HepG2 (cell line): ENCODE measurements around the gene KCND2. TPM values are rescaled to one million over a fixed set of nuclear protein-coding genes. Genes with fewer than 3 reads are reported as not detected.
"Not testable (repeated sequence)": the region's sequence is repeated elsewhere in the genome, so short reads cannot be mapped to it uniquely, and the experiment has no call there.

Experiments
- ATAC-seq: fragments of 200-7000 bp; cut with Tn5 transposase; 3 replicates; pipeline ENCODE4 v1.9.1; 2020; ENCODE audit warnings: mild to moderate bottlenecking, moderate library complexity
- BruUV-seq: library from RNA; stranded (reverse); fragments of 400-500 nt; replicated peaks from 2 replicates; lab custom pipeline; 2021; lab: Mats Ljungman, UMichigan
- CTCF ChIA-PET: fragments of 300-600 bp; formaldehyde crosslinking; extraction: SDS; loops from one replicate; lab custom pipeline; 2021; ENCODE audit warnings: low total read pairs, inconsistent platforms, low intra/inter-chr PET ratio; lab: Yijun Ruan, JAX
- POLR2A ChIA-PET: fragments of 350-600 bp; sonication (Branson Sonifier 250); formaldehyde crosslinking; loops from one replicate; lab custom pipeline; 2020; ENCODE audit warnings: antibody characterized with exemption, inconsistent platforms; lab: Yijun Ruan, JAX
- DNase-seq: peaks from one replicate; pipeline ENCODE4 v3.0.0-alpha.2; 2015; ENCODE audit warnings: low spot score
- FAIRE-seq: peaks from 3 replicates; lab custom pipeline; 2011; peaks lifted over from hg19 to GRCh38; lab: Jason Lieb, UNC
- H2AFZ ChIP-seq: one replicate; pipeline ENCODE4 v1.6.1; 2011; ENCODE audit warnings: low read length, inconsistent platforms
- H3K27ac ChIP-seq: fragments of 300-600 bp; 3 replicates; pipeline ENCODE4 v1.8.0; 2011; ENCODE audit warnings: mixed run types, mild to moderate bottlenecking, mixed read lengths, low read length, inconsistent platforms; ENCODE audit not compliant: insufficient read depth; ENCODE audit errors: extremely low read length
- H3K27me3 ChIP-seq, 2 experiments: fragments of 200-600 bp in 1 of 2; 2 replicates in 1 of 2; 3 replicates in 1 of 2; pipeline versions ENCODE4 v1.6.0 to v1.8.0; 2011; ENCODE audit warnings: low read length in 2 of 2, mild to moderate bottlenecking in 2 of 2, moderate library complexity in 2 of 2, inconsistent platforms in 1 of 2; ENCODE audit not compliant: insufficient read depth in 2 of 2, control insufficient read depth in 1 of 2
- H3K36me3 ChIP-seq, 2 experiments: fragments of 200-600 bp in 1 of 2; replicated peaks in 1 of 2; 2 replicates in 1 of 2; 3 replicates in 1 of 2; pipeline versions ENCODE4 v1.5.1 to v1.8.0; 2011; ENCODE audit warnings: low read length in 2 of 2, inconsistent platforms in 1 of 2; ENCODE audit not compliant: insufficient read depth in 2 of 2, control insufficient read depth in 1 of 2
- H3K4me1 ChIP-seq: 2 replicates; pipeline ENCODE4 v1.5.1; 2012; ENCODE audit warnings: low read length, inconsistent platforms; ENCODE audit not compliant: insufficient read depth
- H3K4me2 ChIP-seq: 2 replicates; pipeline ENCODE4 v1.6.0; 2011; ENCODE audit warnings: low read depth, low read length, inconsistent platforms
- H3K4me3 ChIP-seq, 3 experiments: fragments of 200-600 bp in 1 of 3; sonication (generic), shearing (Covaris generic) in 1 of 3; replicated peaks in 1 of 3; 2 replicates each; pipeline ENCODE4 v1.5.1; 2011 to 2016; ENCODE audit warnings: low read length in 3 of 3, inconsistent platforms in 2 of 3, low read depth in 2 of 3, mild to moderate bottlenecking in 2 of 3, control low read depth in 1 of 3, mixed read lengths in 1 of 3; ENCODE audit not compliant: insufficient read depth in 1 of 3
- H3K79me2 ChIP-seq: one replicate; pipeline ENCODE4 v1.6.1; 2011; ENCODE audit warnings: low read length, inconsistent platforms; ENCODE audit not compliant: insufficient read depth
- H3K9ac ChIP-seq: 2 replicates; pipeline ENCODE4 v1.6.0; 2011; ENCODE audit warnings: mild to moderate bottlenecking, low read depth, low read length, inconsistent platforms; ENCODE audit not compliant: insufficient read depth
- H3K9me3 ChIP-seq: 2 replicates; pipeline ENCODE4 v1.5.1; 2012; ENCODE audit warnings: mild to moderate bottlenecking, low read length
- H4K20me1 ChIP-seq: 2 replicates; pipeline ENCODE4 v1.6.0; 2011; ENCODE audit warnings: inconsistent platforms, mild to moderate bottlenecking, low read length, moderate library complexity; ENCODE audit not compliant: insufficient read depth
- E2F2 ChIP-seq: sonication (generic); formaldehyde crosslinking; IDR thresholded peaks from 2 replicates; pipeline ENCODE4 v1.4.0; 2020; ENCODE audit warnings: missing genetic modification reagents, borderline replicate concordance
- IRF2 ChIP-seq: IDR thresholded peaks from 2 replicates; pipeline ENCODE4 v1.6.1; 2018; ENCODE audit warnings: missing genetic modification reagents, missing compliant biosample characterization
- KDM5A ChIP-seq: fragments of 200-600 bp; sonication (generic); IDR thresholded peaks from 2 replicates; pipeline ENCODE4 v1.7.0; 2018; ENCODE audit warnings: antibody characterized with exemption, mild to moderate bottlenecking, low read length, borderline replicate concordance
- MAFF ChIP-seq: IDR thresholded peaks from 2 replicates; pipeline ENCODE4 v1.6.1; 2011; ENCODE audit warnings: low read depth, low read length, improper control_type of control experiment
- MAFK ChIP-seq, 2 experiments: IDR thresholded peaks in 1 of 2; conservative IDR thresholded peaks in 1 of 2; 2 replicates each; pipeline ENCODE4 v1.6.1; 2011; ENCODE audit warnings: improper control_type of control experiment in 2 of 2, low read length in 2 of 2
- TOPORS ChIP-seq: sonication (generic); formaldehyde crosslinking; IDR thresholded peaks from 2 replicates; pipeline ENCODE4 v1.8.0; 2023; ENCODE audit warnings: mild to moderate bottlenecking, missing genetic modification reagents
- WGBS: methylation state at CpG from one replicate; pipeline ENCODE4 v1.1.6; 2017; ENCODE audit warnings: low lambda C conversion rate; 5-methylcytosine and 5-hydroxymethylcytosine counted together
- in situ Hi-C: cut with HindIII; loops from 2 replicates; pipeline ENCODE4 v1.10.0; 2017; ENCODE audit warnings: low pct_unique_long_range_greater_than_20kb; ENCODE audit not compliant: extremely low pct_ligation_motif_present
- intact Hi-C: fragments of 100-400 bp; cut with micrococcal nuclease; formaldehyde crosslinking; loops from one replicate; pipeline ENCODE4 v1.10.0; 2022; ENCODE audit not compliant: unreplicated experiment
- polyA plus RNA-seq, 8 experiments: library from polyadenylated mRNA; depleted of rRNA in 3 of 8; stranded (reverse) in 7 of 8; unstranded in 1 of 8; fragments of >200 nt; fragmentation: Illumina TruSeq in 4 of 8; extraction: Trizol in 4 of 8; gene quantifications; 2 replicates each; pipeline versions ENCODE4 v1.2.1 to v1.2.3, GENCODE V29; 2011 to 2016; ENCODE audit warnings: low read depth in 4 of 8, missing spikeins in 1 of 8, mixed read lengths in 1 of 8; ENCODE audit not compliant: insufficient read depth in 1 of 8
- total RNA-seq, 5 experiments: library from RNA; depleted of rRNA; stranded (reverse); fragments of >200 nt; fragmentation: Illumina TruSeq; extraction: Trizol; gene quantifications; 2 replicates each; pipeline ENCODE4 v1.2.3, GENCODE V29; 2016; ENCODE audit warnings: low read depth in 1 of 5
- TF ChIP-seq, protein P1 (sequence below): sonication (generic); formaldehyde crosslinking; IDR thresholded peaks from 2 replicates; pipeline ENCODE4 v1.9.0; 2021; ENCODE audit warnings: missing genetic modification reagents, mild to moderate bottlenecking, borderline replicate concordance

KCND2 gene
- total and polyA plus RNA-seq, 2 of the 13 experiments (the other 11 are each of a cell fraction or from before 2014, with no cell fraction given): not detected

- H4K20me1 ChIP-seq: no peaks in the 10 kb centered on the region
- intact Hi-C loops (no loop called here), in situ Hi-C loops (no loop called here)
- H3K9ac ChIP-seq: no peak overlapping the region
- FAIRE-seq (no peak), DNase-seq (no peak), ATAC-seq (no peak)
- ChIA-PET CTCF (no interaction called here), POLR2A (no interaction called here)
- H3K9me3 ChIP-seq: no peaks in the 10 kb centered on the region
- no TSS peak for BruUV-seq
- TF ChIP-seq MAFF (peak; percentile 47; the same call in 1 of the 2 replicates), E2F2 (no peak), MAFK (conservative IDR thresholded peaks at IDR 0.05 in 1 of 2, IDR thresholded peaks at IDR 0.05 in 1 of 2; ENCODE audit: low read length in 2 of 2) (peak; percentile 13 to 61; a peak in 2 of 4 replicates), KDM5A (no peak), IRF2 (no peak), TOPORS (no peak)
- TF ChIP-seq, protein P1, sequence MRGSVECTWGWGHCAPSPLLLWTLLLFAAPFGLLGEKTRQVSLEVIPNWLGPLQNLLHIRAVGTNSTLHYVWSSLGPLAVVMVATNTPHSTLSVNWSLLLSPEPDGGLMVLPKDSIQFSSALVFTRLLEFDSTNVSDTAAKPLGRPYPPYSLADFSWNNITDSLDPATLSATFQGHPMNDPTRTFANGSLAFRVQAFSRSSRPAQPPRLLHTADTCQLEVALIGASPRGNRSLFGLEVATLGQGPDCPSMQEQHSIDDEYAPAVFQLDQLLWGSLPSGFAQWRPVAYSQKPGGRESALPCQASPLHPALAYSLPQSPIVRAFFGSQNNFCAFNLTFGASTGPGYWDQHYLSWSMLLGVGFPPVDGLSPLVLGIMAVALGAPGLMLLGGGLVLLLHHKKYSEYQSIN (CRISPR knock-in tag): no peak
- H3K4me1 ChIP-seq: no peaks in the 10 kb centered on the region
- H3K4me2 ChIP-seq: no peak overlapping the region
- no peaks in the 10 kb centered on the region for H3K79me2 ChIP-seq
- H3K27ac ChIP-seq: no peak overlapping the region
- no peak overlapping the region for H3K4me3 ChIP-seq
- no peaks in the 10 kb centered on the region for H3K36me3 ChIP-seq
- no peaks in the 10 kb centered on the region for H3K27me3 ChIP-seq
- no peak overlapping the region for H2AFZ ChIP-seq
Measured at GRCh38 chr7:120775755-120776154, 502.8 kb downstream of the KCND2 start.

DNA sequence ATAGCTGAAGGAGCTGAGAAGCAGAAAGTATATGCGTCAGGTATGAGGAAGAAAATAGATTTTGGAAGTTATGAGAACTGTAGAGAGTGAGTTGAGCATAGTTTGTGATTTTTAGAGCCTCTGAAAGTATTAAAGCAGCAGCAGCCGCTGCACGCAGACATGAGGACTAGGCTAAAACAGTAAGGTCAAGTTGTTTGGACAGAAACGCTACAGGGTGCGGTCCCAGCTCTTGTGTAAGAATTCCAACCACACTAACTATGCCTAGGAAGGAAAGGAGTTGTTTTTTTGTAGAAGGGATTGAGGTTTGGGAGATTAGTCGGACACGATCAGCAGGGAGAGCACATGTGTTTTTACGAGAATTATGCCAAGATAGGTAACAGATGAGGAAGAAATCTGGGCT, 506.1 kb downstream of the KCND2 start:
- POLR2A ChIA-PET, H3K79me2 ChIP-seq, CTCF ChIA-PET: not testable (repeated sequence)

GRCh38 chr7:120780451-120780850, 507.5 kb downstream of the KCND2 start:
- POLR2A ChIA-PET, H2AFZ ChIP-seq, BruUV-seq, FAIRE-seq, ATAC-seq, H3K4me3 ChIP-seq, H3K36me3 ChIP-seq, H3K9ac ChIP-seq, DNase-seq, intact Hi-C loops, H3K27me3 ChIP-seq, H3K4me2 ChIP-seq, H3K9me3 ChIP-seq, H3K79me2 ChIP-seq, in situ Hi-C loops, H3K27ac ChIP-seq, CTCF ChIA-PET, H4K20me1 ChIP-seq, H3K4me1 ChIP-seq: not testable (repeated sequence)
- 5% methylated on average over 7 of the region's 7 CpGs for WGBS

More for the DNA sequence above, 506.1 kb downstream of the KCND2 start:
- H3K9ac ChIP-seq, H4K20me1 ChIP-seq, H3K27ac ChIP-seq, H3K27me3 ChIP-seq, in situ Hi-C loops, H2AFZ ChIP-seq, H3K4me3 ChIP-seq, BruUV-seq, H3K9me3 ChIP-seq, intact Hi-C loops, H3K4me2 ChIP-seq, FAIRE-seq, H3K4me1 ChIP-seq, H3K36me3 ChIP-seq, DNase-seq, ATAC-seq: not testable (repeated sequence)
- 34% methylated on average over 8 of the region's 8 CpGs for WGBS
